Activated CD8-positive, alpha-beta T cell treated with anti-CD3 and anti-CD28 coated beads for 36 hours (primary cell): ENCODE results near the gene LUC7L. TPM values are rescaled to one million over a fixed set of nuclear protein-coding genes. Genes with fewer than 3 reads are reported as not detected.
"Not testable (repeated sequence)": the region's sequence is repeated elsewhere in the genome, so short reads cannot be mapped to it uniquely, and the experiment has no call there.

Experiments
- ATAC-seq: fragments of 200-7000 bp; cut with Tn5 transposase; one replicate; pipeline ENCODE4 v1.10.0; 2021; ENCODE audit warnings: mild to moderate bottlenecking, moderate library complexity
- CTCF ChIA-PET: fragments of 350-600 bp; sonication (Branson Sonifier 250); formaldehyde crosslinking; loops from one replicate; lab custom pipeline; 2021; ENCODE audit warnings: antibody characterized with exemption; lab: Charles Lee
- POLR2A ChIA-PET: fragments of 350-600 bp; sonication (Branson Sonifier 250); formaldehyde crosslinking; loops from one replicate; lab custom pipeline; 2021; ENCODE audit warnings: antibody characterized with exemption; lab: Charles Lee
- DNase-seq: peaks from one replicate; pipeline ENCODE4 v3.0.0-alpha.2; 2020
- H3K27ac Mint-ChIP-seq: one replicate; pipeline ENCODE4 v1.8.0; 2021; ENCODE audit warnings: mild to moderate bottlenecking, mixed read lengths
- H3K27me3 Mint-ChIP-seq: one replicate; pipeline ENCODE4 v1.8.0; 2021; ENCODE audit warnings: mixed read lengths
- H3K36me3 Mint-ChIP-seq: one replicate; pipeline ENCODE4 v1.8.0; 2021; ENCODE audit warnings: low read depth, mixed read lengths
- H3K4me1 Mint-ChIP-seq: one replicate; pipeline ENCODE4 v1.8.0; 2021; ENCODE audit warnings: low read depth, mixed read lengths
- H3K4me3 Mint-ChIP-seq: one replicate; pipeline ENCODE4 v1.8.0; 2021; ENCODE audit warnings: mild to moderate bottlenecking, moderate library complexity, mixed read lengths
- H3K9me3 Mint-ChIP-seq: one replicate; pipeline ENCODE4 v1.8.0; 2021; ENCODE audit warnings: mixed read lengths
- CTCF ChIP-seq: fragments of 200-600 bp; IDR thresholded peaks from one replicate; pipeline ENCODE4 v1.8.0; 2022; ENCODE audit warnings: antibody characterized with exemption, mild to moderate bottlenecking
- intact Hi-C: fragments of 100-400 bp; cut with micrococcal nuclease; formaldehyde crosslinking; loops from one replicate; pipeline ENCODE4 v1.10.0; 2022
- total RNA-seq, 2 experiments: library from RNA; stranded (reverse); gene quantifications; one replicate each; pipeline ENCODE4 v1.2.3, GENCODE V29; 2021

LUC7L gene
- total RNA-seq, 2 experiments from 2014 or later = 68.0 to 72.8 TPM

- no peak for TF ChIP-seq CTCF
- DNase-seq (no peak), ATAC-seq (no peak)
- POLR2A ChIA-PET = interaction anchor here (0.9 kb wide), 1 partner anchor 28 kb away, joined by 3 read pairs; no protein-coding TSS in a partner anchor
- peaks cover 21% of the 10 kb centered on the region for H3K4me1 Mint-ChIP-seq
- no peak overlapping the region for H3K4me3 Mint-ChIP-seq
- CTCF ChIA-PET = interaction anchor here (1.5 to 1.9 kb wide), 2 partner anchors 11 to 64 kb away, joined by 3 to 4 read pairs; no protein-coding TSS in a partner anchor
- H3K9me3 Mint-ChIP-seq = no peaks in the 10 kb centered on the region
- peaks cover 64% of the 10 kb centered on the region for H3K27me3 Mint-ChIP-seq
- intact Hi-C loops = no loop called here
- H3K27ac Mint-ChIP-seq = no peak overlapping the region
- no peaks in the 10 kb centered on the region for H3K36me3 Mint-ChIP-seq
Observed at GRCh38 chr16:170788-171187, 58.5 kb downstream of the LUC7L start.

- ATAC-seq, H3K27ac Mint-ChIP-seq, DNase-seq, H3K4me3 Mint-ChIP-seq, H3K9me3 Mint-ChIP-seq, H3K36me3 Mint-ChIP-seq, intact Hi-C loops: not testable (repeated sequence)
- CTCF ChIA-PET = interaction anchor here (1.2 kb wide), 1 partner anchor 63 kb away, joined by 3 read pairs; no protein-coding TSS in a partner anchor
- POLR2A ChIA-PET = interaction anchor here (0.9 kb wide), 1 partner anchor 28 kb away, joined by 3 read pairs; no protein-coding TSS in a partner anchor
- Mint-ChIP-seq H3K27me3 (peaks cover 63% of the 10 kb centered on the region), H3K4me1 (peaks cover 17% of the 10 kb centered on the region)
Observed at GRCh38 chr16:170088-170507, 59.2 kb downstream of the LUC7L start.

GRCh38 chr16:169014-169413 lies 60.2 kb downstream of the LUC7L start:
- Mint-ChIP-seq H3K4me3 (no peak overlapping the region), H3K27me3 (peaks cover 56% of the 10 kb centered on the region)

GRCh38 chr16:168424-168823 lies 60.8 kb downstream of the LUC7L start:
- ATAC-seq = no peak
- Mint-ChIP-seq H3K9me3 (no peaks in the 10 kb centered on the region), H3K4me1 (peaks cover 13% of the 10 kb centered on the region), H3K27ac (no peak overlapping the region), H3K36me3 (no peaks in the 10 kb centered on the region), H3K27me3 (peaks cover 52% of the 10 kb centered on the region), H3K4me3 (no peak overlapping the region)
- no peak for DNase-seq
- no peak for TF ChIP-seq CTCF
- ChIA-PET CTCF (interaction anchor here (0.9 to 2.3 kb wide), 6 partner anchors 12 to 103 kb away, joined by 3 to 8 read pairs (median 4); partner anchors contain the start of gene HBQ1), POLR2A (interaction anchor here (0.9 to 1.2 kb wide), 2 partner anchors 9 to 12 kb away, joined by 3 to 5 read pairs; partner anchors contain the start of gene HBQ1)
- intact Hi-C loops = no loop called here

More at GRCh38 chr16:169014-169413, 60.2 kb downstream of the LUC7L start:
- intact Hi-C loops = no loop called here
- no peaks in the 10 kb centered on the region for H3K9me3 Mint-ChIP-seq
- no peak overlapping the region for H3K27ac Mint-ChIP-seq
- DNase-seq = no peak
- no peaks in the 10 kb centered on the region for H3K36me3 Mint-ChIP-seq
- ATAC-seq = no peak
- H3K4me1 Mint-ChIP-seq = peaks cover 15% of the 10 kb centered on the region
- TF ChIP-seq CTCF = no peak
- CTCF ChIA-PET = interaction anchor here (0.9 to 2.3 kb wide), 4 partner anchors 13 to 104 kb away, joined by 3 to 8 read pairs (median 4); no protein-coding TSS in a partner anchor
- POLR2A ChIA-PET = no interaction called here

- ATAC-seq (no peak), DNase-seq (no peak)
- Mint-ChIP-seq H3K36me3 (no peaks in the 10 kb centered on the region), H3K4me1 (peaks cover 12% of the 10 kb centered on the region), H3K27me3 (peaks cover 53% of the 10 kb centered on the region), H3K9me3 (no peaks in the 10 kb centered on the region), H3K4me3 (no peak overlapping the region), H3K27ac (no peak overlapping the region)
- CTCF ChIA-PET = interaction anchor here (1.3 to 2.3 kb wide), 2 partner anchors 13 to 102 kb away, joined by 4 to 8 read pairs; partner anchors contain the start of gene HBQ1
- TF ChIP-seq CTCF = no peak
- POLR2A ChIA-PET = interaction anchor here (1.2 kb wide), 1 partner anchor 13 kb away, joined by 3 read pairs; the partner anchor contains the start of gene HBQ1
- intact Hi-C loops = no loop called here
Observed at GRCh38 chr16:167122-167690, 62.0 kb downstream of the LUC7L start.
